ENCODE results near the gene ARHGAP31.

GRCh38 chr3:119396870-119397269 is 102.7 kb downstream of the ARHGAP31 start:
- TF ChIP-seq CTCF (IDR thresholded peaks at IDR 0.05 in 4 of 5, conservative IDR thresholded peaks at IDR 0.05 in 1 of 5), result no peak
- TF ChIP-seq POLR2A (IDR thresholded peaks at IDR 0.05), result no peak
